ENCODE measurements around the gene FLT1.

The FLT1 gene

GRCh38 chr13:28426381-28426780 lies 68.5 kb downstream of the FLT1 start:
- DNase-seq (ENCODE audit: low spot score), result no peak

GRCh38 chr13:28425793-28426192 lies 69.1 kb downstream of the FLT1 start:
- DNase-seq (ENCODE audit: low spot score), result no peak

GRCh38 chr13:28424541-28424940 lies 70.4 kb downstream of the FLT1 start:
- DNase-seq (ENCODE audit: low spot score), result no peak

- no peak for DNase-seq (ENCODE audit: low spot score)
Measured at GRCh38 chr13:28423010-28423409, 71.9 kb downstream of the FLT1 start.

GRCh38 chr13:28421676-28422410 lies 73.1 kb downstream of the FLT1 start:
- no peak for DNase-seq (ENCODE audit: low spot score)

DNA sequence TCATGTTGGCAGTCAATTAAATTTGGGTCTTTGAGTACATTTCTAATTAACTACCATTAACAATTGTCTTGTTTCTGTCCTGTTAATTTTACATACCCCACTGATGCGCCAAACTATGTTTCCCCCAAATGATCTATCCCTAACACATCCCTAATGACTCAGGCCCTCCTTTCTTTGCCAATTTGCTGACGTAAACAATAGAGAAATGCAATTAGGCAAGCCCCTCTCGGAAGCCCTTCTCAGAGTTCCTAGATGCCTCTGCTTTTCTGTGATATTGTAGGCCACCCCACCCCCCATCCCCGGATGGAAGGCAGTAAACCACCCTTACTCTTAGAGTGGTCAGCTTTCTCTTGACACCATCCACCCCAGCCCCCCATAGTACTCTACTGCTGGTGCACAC lies 74.2 kb downstream of the FLT1 start:
- DNase-seq (ENCODE audit: low spot score), result no peak

GRCh38 chr13:28415994-28416421 lies 78.9 kb downstream of the FLT1 start:
- no peak for DNase-seq (ENCODE audit: low spot score)

- DNase-seq (ENCODE audit: low spot score), result no peak
Measured at GRCh38 chr13:28413999-28414398, 80.9 kb downstream of the FLT1 start.

GRCh38 chr13:28412981-28413380 lies 81.9 kb downstream of the FLT1 start:
- DNase-seq (ENCODE audit: low spot score), result no peak

DNA sequence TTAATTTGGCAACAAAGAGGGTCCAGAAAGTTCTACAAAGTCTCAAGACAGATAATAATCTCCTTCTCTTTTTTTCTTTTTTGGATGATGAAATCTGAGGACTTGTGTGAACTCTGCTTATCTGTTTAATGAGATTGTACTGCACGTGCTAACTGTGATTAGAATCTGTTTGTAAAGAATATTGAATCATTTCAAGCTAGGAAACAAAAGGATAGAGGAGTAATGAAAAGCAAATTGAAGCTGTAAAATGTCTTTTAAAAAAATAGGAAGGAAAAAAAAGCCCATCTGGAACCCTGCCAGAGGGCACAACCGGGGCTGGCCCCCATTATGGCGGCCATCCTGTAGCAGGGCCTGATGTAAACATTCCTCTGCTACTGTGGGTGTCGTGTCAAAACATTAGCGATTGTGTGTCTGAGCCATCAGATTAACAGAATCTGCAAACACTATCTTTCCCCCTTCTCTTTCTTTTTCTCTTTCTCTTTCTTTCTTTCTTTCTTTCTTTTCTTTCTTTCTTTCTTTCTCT lies 83.0 kb downstream of the FLT1 start:
- no peak for DNase-seq (ENCODE audit: low spot score)

GRCh38 chr13:28410096-28410495 lies 84.8 kb downstream of the FLT1 start:
- DNase-seq (ENCODE audit: low spot score), result no peak

DNA sequence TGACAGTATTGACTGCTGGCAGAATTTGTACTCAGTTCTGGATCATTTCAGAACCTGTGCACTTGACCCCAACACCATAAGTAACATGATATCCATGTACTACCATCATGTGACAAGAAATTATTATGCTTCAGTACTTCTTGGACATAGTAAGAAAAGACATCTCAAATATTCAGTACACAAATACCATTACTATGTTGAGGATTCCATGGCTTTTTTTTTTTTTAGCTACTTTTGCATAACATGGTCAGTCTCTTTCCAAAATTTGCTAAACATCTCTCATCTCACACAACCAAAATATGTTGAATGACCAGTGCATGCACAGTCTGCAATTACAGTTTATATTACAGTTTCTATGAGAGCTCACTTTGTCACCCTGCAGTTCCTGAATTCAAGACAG lies 85.3 kb downstream of the FLT1 start:
- no peak for DNase-seq (ENCODE audit: low spot score)

DNA sequence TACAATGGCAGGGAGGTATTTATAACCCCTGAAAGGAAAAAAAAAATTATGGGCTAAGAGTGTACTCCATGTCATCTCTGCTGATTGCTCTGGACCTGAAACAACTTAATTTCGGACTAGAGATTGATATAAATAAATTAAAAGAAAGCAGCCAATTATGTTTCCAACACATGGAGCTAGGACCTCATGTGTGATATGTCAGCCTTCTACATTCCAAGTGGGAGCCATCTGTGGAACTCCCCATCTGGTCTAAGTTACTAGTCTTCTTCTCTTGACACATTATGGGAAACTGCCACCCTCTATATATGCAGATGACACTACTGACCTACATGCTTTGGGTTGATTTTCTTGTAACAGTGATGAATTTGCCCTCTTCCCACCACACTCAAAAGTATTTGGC lies 86.1 kb downstream of the FLT1 start:
- DNase-seq (ENCODE audit: low spot score), result no peak

GRCh38 chr13:28408235-28408848 lies 86.6 kb downstream of the FLT1 start:
- peak; percentile 4 for DNase-seq (ENCODE audit: low spot score)

DNA sequence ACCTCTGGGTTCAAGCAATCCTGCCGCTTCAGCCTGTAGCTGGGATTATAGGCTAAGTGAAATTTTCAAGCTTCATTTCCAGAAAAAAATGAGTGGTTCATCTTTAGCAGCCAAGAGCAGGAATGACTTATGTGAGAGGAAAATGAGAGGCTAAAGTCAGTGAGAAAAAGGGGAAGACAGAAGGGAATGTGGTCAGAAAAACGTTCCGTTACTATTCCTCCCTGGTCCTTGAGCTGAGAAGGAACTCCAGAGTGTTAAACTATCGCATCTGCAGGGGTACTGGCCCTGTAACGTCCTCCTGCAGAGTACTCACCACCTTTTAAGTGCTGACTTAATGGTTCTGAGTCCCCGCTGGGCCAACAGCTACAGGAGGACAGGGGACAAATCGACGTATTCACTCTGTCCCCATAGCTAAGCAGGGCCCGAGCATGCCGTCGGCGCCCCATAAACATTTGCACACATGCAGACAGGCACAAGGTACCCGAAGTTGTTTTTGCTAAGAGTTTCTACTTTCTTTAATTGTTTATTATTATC lies 88.1 kb downstream of the FLT1 start:
- no peak for DNase-seq (ENCODE audit: low spot score)

DNA sequence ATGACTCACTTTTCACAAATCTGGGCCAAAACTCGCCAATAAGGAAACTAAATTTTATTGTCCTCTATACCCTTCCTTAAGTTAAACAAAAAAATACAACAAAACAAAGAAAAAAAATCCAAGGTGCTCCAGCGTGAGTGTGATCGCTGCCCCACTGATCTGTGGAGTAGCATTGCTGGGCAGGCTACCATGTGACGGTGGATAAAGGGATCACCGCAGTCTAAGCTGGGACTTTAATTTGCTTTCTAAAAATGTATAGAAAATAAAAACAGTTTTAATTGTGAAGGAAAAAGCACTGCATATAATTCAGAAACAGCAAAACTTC lies 92.9 kb downstream of the FLT1 start:
- DNase-seq (ENCODE audit: low spot score), result no peak

DNA sequence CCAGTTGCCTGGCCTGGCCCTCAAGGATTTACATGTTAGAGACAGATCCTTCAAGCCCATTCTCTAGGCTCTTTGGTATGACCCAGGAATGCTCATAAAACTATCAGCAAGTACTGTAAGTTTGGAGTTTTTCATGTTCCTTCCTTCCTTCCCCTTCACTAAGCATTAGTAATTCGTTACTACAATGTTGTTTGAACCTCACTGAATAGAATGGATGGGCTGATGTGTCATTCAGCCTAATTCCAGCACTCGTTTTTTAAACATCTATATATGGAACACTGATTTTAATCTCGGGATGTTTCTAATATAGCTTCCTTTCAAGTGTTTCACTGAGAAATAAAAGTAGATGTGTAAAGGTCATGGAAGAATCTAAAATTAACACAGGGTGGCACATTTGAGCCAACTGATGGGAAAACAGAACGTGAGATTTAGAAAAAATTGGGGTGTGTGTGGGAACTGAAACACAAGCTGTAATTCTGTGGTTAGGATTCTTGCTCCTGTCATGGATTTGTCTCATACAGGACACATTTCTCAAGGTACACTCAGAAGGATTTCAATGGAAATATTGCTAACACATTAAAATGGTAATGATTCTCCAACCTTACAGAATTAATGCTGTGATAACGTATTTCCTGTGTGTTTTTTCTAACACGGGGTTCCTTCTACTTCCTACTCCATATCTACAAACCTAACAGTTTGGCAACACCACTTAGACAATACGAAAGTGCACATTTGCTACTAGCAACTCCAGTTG lies 93.4 kb downstream of the FLT1 start:
- no peak for DNase-seq (ENCODE audit: low spot score)

GRCh38 chr13:28396053-28396452 lies 98.9 kb downstream of the FLT1 start:
- DNase-seq (ENCODE audit: low spot score), result no peak

DNA sequence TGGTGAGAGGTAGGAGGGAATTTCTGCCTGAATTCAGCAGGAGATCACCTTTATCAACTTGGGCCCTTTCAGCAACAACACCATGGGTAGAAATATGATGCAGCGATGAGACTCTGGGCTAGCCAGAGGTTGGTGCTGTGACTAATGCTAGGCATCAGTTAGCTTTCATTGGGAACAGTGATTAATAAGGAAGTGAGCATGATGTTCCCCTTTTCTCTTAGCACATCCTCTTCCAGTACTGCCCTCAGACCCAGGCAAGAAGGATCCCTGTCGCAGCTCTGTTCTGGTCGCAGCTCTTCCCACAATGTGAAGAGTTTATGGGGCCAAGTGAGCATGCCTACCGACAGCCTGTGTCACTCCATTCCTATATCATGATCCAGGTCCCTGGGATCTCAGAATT lies 100.5 kb downstream of the FLT1 start:
- DNase-seq (ENCODE audit: low spot score), result no peak

DNA sequence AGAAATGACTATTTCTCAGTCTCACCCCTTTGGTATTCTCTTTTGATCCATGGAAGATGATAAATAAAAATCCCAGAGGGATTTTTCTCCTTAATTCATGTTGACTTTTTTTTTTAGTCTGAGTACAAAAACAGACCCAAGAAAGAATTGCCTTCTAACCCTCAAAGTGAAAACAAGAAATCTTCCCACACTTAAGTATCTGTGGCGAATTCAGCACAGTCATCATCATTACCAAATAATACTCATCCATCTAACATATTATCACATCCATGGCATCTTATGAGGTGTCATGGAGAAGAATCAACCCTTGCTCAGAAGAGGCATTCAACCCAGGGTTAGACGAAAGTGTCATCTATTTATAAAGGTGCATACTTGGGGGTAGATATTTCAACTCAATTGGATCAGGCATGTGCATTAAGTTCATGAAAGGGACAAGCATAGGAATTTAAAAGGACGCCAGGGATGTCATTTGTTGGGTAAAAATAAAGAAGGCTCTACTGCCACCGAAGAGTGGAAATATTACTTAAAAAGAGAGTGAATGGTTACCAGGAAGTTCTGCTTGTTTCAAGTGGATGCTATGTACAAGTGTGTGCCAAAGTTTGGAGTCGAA lies 101.9 kb downstream of the FLT1 start:
- DNase-seq (ENCODE audit: low spot score), result no peak

DNA sequence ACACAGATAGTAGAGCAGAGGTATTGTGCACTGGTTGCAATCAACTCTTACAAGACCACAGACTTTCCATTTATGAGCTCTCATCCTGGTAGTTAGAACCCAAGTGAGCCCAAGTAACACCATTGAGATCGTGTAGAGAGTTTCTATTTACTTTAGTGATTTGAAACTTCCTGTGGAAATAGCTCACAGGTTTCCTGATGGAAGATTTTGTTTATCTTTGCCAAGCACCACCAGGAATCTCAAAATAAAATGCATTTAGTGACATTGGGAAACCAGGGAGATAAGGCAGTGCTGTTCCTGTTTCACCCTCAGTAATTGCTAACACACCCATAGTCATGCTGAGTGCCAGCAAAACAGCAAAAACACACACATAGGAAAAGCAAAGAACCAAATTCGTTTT lies 102.5 kb downstream of the FLT1 start:
- no peak for DNase-seq (ENCODE audit: low spot score)

DNA sequence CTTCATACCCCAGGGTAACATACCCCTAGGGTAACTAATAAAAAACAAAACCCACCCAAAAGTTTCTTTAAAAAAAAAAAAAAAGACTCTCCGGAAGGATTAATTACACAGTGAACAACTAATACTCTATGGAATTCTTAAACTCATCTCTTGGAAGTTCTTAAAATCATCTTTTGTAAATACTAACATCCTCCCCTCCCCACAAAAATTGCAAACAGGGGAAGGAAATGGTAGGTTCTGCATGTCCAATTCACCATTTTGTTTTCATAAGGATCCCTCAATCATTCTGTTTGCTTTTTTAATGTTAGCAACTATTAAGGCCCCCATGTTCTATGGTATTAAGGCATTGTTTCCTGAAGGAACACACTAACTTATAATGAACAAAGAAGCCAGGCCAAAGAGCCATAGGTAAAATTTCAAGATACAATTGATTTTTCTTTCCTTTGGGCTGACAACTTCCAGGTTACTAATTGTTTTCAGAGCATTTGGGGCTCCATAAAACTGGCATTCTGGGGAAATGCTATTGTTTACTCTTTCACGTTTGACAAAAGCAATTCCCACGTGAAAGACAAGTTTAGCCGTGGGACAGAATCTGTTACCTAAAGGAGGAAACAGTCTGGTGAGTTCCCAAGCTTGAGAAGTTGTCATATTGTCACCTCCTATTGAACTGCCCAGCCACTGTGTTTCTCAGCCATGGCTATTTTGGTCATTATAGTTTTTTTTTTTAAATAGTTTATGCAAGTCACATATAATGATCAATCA lies 107.0 kb downstream of the FLT1 start:
- DNase-seq (ENCODE audit: low spot score), result no peak
